HUES64 (cell line): ENCODE measurements around the gene RECQL5. TPM values are rescaled to one million over a fixed set of nuclear protein-coding genes. Genes with fewer than 3 reads are reported as not detected.
A peak's percentile ranks its signal among the peaks of the same experiment; 100 is the strongest.

ENCODE experiments used
- H3K27ac ChIP-seq: 2 replicates; pipeline ENCODE4 v1.7.0; 2013; ENCODE audit warnings: low read depth, low read length, inconsistent platforms
- H3K27me3 ChIP-seq: 2 replicates; pipeline ENCODE4 v1.6.1; 2013; ENCODE audit warnings: mild to moderate bottlenecking, low read length; ENCODE audit not compliant: insufficient read depth
- H3K36me3 ChIP-seq: 2 replicates; pipeline ENCODE4 v1.6.1; 2013; ENCODE audit warnings: mild to moderate bottlenecking, low read length; ENCODE audit not compliant: insufficient read depth
- H3K4me1 ChIP-seq: 2 replicates; pipeline ENCODE4 v1.6.1; 2013; ENCODE audit warnings: mild to moderate bottlenecking, low read length, moderate library complexity; ENCODE audit not compliant: insufficient read depth
- H3K4me3 ChIP-seq: 2 replicates; pipeline ENCODE4 v1.5.1; 2013; ENCODE audit warnings: mild to moderate bottlenecking, low read length, moderate library complexity
- H3K9ac ChIP-seq: 2 replicates; pipeline ENCODE4 v1.6.1; 2013; ENCODE audit warnings: mild to moderate bottlenecking, low read depth, low read length
- H3K9me3 ChIP-seq: 2 replicates; pipeline ENCODE4 v1.6.1; 2013; ENCODE audit warnings: low read depth, low read length; ENCODE audit not compliant: insufficient read depth
- WGBS: fragments of 150-250, 120-280 bp; methylation state at CpG from one replicate; pipeline ENCODE4 v1.1.7; 2013; ENCODE audit warnings: missing lambda C conversion rate; 5-methylcytosine and 5-hydroxymethylcytosine counted together
- polyA plus RNA-seq, 2 experiments: library from polyadenylated mRNA; stranded (reverse); fragments of 50-300 nt; gene quantifications; one replicate each; pipeline ENCODE4 v1.2.3, GENCODE V29; 2013

RECQL5 gene
- 17.7 TPM for polyA plus RNA-seq (2013, experiment 1 of 2)
- polyA plus RNA-seq (2013, experiment 2 of 2): 21.7 TPM

- H3K27ac ChIP-seq: peak within 1 kb of the TSS; percentile 77
- WGBS: under 1% methylated on average over 55 of the region's 55 CpGs
These were observed at the start of gene RECQL5, which contains the start of gene SAP30BP for GRCh38 chr17:75666959-75667790. Gene RECQL5, minus strand, starts transcription at chr17:75667154. Its CDS starts 597 bp downstream, at chr17:75666557. Gene SAP30BP, plus strand, starts transcription at chr17:75667338. Its CDS starts 35 bp downstream, at chr17:75667373.

GRCh38 chr17:75712446-75712845 is 45.5 kb upstream of the RECQL5 start:
- no peaks in the 10 kb centered on the region; the same call in 1 of the 2 replicates for H3K27me3 ChIP-seq
- H3K9me3 ChIP-seq: no peaks in the 10 kb centered on the region
- H3K36me3 ChIP-seq: peaks cover 7% of the 10 kb centered on the region; the same call in 1 of the 2 replicates
- H3K4me1 ChIP-seq: no peaks in the 10 kb centered on the region
- H3K27ac ChIP-seq: no peak overlapping the region
- WGBS: 92% methylated on average over 2 of the region's 2 CpGs
- no peak overlapping the region for H3K9ac ChIP-seq
- H3K4me3 ChIP-seq: no peak overlapping the region

More at GRCh38 chr17:75666959-75667790, at the start of gene RECQL5, which contains the start of gene SAP30BP:
- peaks cover 9% of the 10 kb centered on the region; the same call in 1 of the 2 replicates for H3K4me1 ChIP-seq
- no peaks in the 10 kb centered on the region for H3K9me3 ChIP-seq
- H3K9ac ChIP-seq: peak within 1 kb of the TSS; percentile 88
- peak within 1 kb of the TSS; percentile 83 for H3K4me3 ChIP-seq
- H3K27me3 ChIP-seq: no peaks in the 10 kb centered on the region
- peaks cover 56% of the 10 kb centered on the region for H3K36me3 ChIP-seq

DNA sequence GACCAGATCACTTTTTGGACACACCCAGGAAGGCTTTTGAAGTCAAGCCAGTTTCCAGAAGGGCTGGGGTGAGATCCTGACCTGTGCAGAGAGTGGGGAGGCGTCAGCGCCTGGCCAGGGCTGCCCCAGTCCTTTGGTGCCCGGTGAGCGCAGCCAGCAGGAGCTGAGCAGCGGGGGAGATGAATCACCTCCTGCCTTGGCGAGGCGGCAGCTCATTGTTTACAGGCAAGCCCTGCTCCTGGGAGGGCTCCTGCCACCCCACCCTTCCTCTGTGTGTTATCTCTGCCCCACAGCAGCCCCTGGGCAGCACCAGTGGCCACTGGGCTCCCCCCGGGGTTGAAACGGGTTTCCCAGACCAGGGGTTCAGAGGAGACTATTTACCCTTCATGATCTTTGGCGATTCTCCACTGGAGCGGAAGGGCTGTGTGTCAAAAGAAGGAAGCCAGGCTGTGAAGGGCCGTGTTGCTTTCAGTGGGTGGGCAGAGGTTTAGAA is 40.2 kb upstream of the RECQL5 start:
- Histone ChIP-seq H3K4me1 (no peaks in the 10 kb centered on the region), H3K4me3 (no peak overlapping the region), H3K27me3 (no peaks in the 10 kb centered on the region; the same call in 1 of the 2 replicates), H3K9ac (no peak overlapping the region), H3K27ac (no peak overlapping the region), H3K36me3 (peaks cover 59% of the 10 kb centered on the region), H3K9me3 (no peaks in the 10 kb centered on the region)
- WGBS: 92% methylated on average over 12 of the region's 12 CpGs

DNA sequence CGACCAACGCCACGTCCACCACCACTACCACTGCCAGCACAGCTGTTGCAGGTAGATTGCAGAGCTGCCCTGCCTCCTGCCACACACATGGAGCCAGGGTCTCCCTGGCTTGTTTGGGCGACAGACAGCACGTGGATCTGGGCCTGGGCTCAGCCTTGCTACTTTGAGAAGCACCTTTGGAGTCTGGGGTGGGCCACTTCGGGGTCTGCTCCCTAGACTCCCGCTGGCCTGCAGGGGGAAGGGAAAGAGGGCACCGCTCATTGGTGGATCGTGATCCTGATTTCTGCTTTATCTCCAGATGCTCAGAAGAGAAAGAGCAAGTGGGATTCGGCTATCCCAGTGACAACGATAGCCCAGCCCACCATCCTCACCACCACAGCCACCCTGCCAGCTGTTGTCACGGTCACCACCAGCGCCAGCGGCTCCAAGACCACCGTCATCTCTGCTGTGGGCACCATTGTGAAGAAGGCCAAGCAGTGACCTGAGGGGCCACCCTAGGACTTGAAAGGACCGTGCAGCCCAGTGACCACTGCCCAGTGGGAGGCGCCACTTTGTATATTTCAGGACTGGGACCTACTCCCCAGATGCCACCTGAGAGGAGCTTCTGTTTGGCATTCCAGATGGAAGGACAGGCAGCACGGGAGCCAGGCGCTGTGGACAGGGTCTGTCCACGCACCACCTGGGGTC is 39.2 kb upstream of the RECQL5 start:
- H3K27ac ChIP-seq: no peak overlapping the region
- WGBS: 93% methylated on average over 20 of the region's 20 CpGs

GRCh38 chr17:75704963-75705875 is 38.3 kb upstream of the RECQL5 start:
- H3K27ac ChIP-seq: no peak overlapping the region
- no peak overlapping the region for H3K9ac ChIP-seq
- 94% methylated on average over 27 of the region's 27 CpGs for WGBS
- H3K36me3 ChIP-seq: peaks cover 78% of the 10 kb centered on the region
- H3K4me3 ChIP-seq: no peak overlapping the region
- H3K4me1 ChIP-seq: no peaks in the 10 kb centered on the region; the same call in 1 of the 2 replicates
- H3K9me3 ChIP-seq: no peaks in the 10 kb centered on the region
- H3K27me3 ChIP-seq: no peaks in the 10 kb centered on the region

More for the DNA sequence above, 39.2 kb upstream of the RECQL5 start:
- Histone ChIP-seq H3K36me3 (peaks cover 69% of the 10 kb centered on the region), H3K9me3 (no peaks in the 10 kb centered on the region), H3K27me3 (no peaks in the 10 kb centered on the region), H3K4me3 (no peak overlapping the region), H3K9ac (no peak overlapping the region), H3K4me1 (no peaks in the 10 kb centered on the region)

- Histone ChIP-seq H3K27ac (no peak overlapping the region), H3K36me3 (peaks cover 93% of the 10 kb centered on the region), H3K4me3 (no peak overlapping the region), H3K9ac (no peak overlapping the region), H3K9me3 (no peaks in the 10 kb centered on the region), H3K4me1 (no peaks in the 10 kb centered on the region; the same call in 1 of the 2 replicates), H3K27me3 (no peaks in the 10 kb centered on the region)
- 94% methylated on average over 9 of the region's 9 CpGs for WGBS
These were observed 36.6 kb upstream of the RECQL5 start for GRCh38 chr17:75703591-75703990.

GRCh38 chr17:75703191-75703590 is 36.2 kb upstream of the RECQL5 start:
- 96% methylated on average over 12 of the region's 12 CpGs for WGBS

DNA sequence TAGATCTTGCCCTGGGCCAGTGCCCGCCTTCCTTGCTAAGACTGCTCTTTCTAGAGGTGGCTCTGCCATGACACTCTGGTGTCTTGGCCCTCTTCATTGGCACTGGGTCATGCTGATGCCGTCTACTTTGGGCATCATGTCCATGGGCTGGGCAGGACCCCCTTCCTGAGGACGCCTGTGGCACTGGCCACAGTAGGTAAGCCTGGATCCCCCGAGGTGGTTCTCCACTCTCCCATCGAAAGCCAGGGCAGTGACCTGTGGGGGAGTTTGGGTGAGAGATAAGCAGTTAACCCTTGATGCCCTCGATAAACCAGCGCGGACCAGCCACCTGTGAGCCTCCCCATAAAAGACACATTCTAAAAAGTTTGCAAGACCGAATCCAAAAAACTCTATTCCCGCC is 34.3 kb upstream of the RECQL5 start:
- Histone ChIP-seq H3K36me3 (peaks cover 85% of the 10 kb centered on the region), H3K27ac (no peak overlapping the region), H3K4me3 (no peak overlapping the region), H3K9me3 (no peaks in the 10 kb centered on the region), H3K4me1 (no peaks in the 10 kb centered on the region; the same call in 1 of the 2 replicates), H3K9ac (no peak overlapping the region), H3K27me3 (no peaks in the 10 kb centered on the region)
- 94% methylated on average over 10 of the region's 10 CpGs for WGBS

More at GRCh38 chr17:75703191-75703590, 36.2 kb upstream of the RECQL5 start:
- Histone ChIP-seq H3K27ac (no peak overlapping the region), H3K4me1 (no peaks in the 10 kb centered on the region; the same call in 1 of the 2 replicates), H3K27me3 (no peaks in the 10 kb centered on the region), H3K4me3 (no peak overlapping the region), H3K9me3 (no peaks in the 10 kb centered on the region), H3K36me3 (peaks cover 95% of the 10 kb centered on the region), H3K9ac (no peak overlapping the region)

DNA sequence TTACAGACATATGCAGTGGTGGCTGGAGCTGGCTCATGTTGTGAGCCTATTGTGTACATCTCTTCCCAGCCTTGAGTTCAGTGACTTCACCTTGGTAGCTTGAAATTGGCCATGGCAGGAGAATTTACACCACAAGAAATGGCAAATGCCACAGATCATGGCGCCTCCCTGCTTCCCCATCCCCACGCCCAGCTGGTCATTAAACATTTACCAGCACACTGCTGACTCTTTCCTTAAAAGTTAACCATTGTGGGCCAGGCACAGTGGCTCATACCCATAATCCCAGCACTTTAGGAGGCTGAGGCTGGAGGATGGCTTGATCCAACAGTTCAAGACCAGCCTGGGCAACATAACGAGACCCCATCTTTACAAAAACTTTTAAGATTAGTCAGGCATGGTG is 31.7 kb upstream of the RECQL5 start:
- Histone ChIP-seq H3K4me1 (peaks cover 11% of the 10 kb centered on the region; the same call in 1 of the 2 replicates), H3K36me3 (peaks cover 78% of the 10 kb centered on the region), H3K9me3 (no peaks in the 10 kb centered on the region), H3K27ac (no peak overlapping the region), H3K9ac (no peak overlapping the region), H3K27me3 (no peaks in the 10 kb centered on the region), H3K4me3 (no peak overlapping the region)
- 94% methylated on average over 3 of the region's 3 CpGs for WGBS

DNA sequence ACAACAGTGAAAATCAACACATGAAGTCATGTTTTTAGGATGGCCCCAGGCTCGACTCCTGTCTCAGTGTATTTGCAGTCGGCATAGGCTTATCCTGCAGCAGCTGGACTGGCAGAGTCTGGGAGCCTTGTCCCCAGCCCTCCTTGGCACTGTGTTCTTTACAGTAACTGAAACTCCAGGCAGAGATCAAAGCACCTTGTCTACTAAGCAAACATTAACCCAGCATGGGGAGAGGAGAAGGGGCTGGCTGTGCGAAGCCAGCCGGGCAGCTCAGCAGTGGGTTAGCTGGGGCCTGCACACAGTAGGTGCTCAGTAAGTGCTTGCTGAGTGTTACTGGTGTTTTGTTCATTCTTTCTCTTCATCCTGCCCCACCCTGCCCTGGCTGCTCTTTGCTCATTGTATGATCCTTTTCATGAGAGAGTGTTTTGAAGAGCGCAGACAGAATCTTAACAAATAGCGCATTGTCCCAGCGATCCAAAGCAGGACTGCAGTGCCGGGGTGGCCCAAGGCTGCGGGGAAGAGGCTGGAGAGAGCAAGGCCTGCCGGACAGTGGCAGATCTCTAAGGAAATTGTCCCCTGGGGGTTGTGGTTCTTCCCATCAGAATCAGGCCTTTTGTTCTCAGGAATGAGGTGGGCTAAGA is 30.8 kb upstream of the RECQL5 start:
- H3K4me3 ChIP-seq: no peak overlapping the region
- no peak overlapping the region for H3K27ac ChIP-seq
- no peaks in the 10 kb centered on the region for H3K9me3 ChIP-seq
- H3K27me3 ChIP-seq: no peaks in the 10 kb centered on the region
- peaks cover 69% of the 10 kb centered on the region for H3K36me3 ChIP-seq
- WGBS: 86% methylated on average over 10 of the region's 10 CpGs
- H3K4me1 ChIP-seq: peaks cover 19% of the 10 kb centered on the region
- no peak overlapping the region; the same call in 1 of the 2 replicates for H3K9ac ChIP-seq
